Measurements from ENCODE around the gene PTPRN2.

DNA sequence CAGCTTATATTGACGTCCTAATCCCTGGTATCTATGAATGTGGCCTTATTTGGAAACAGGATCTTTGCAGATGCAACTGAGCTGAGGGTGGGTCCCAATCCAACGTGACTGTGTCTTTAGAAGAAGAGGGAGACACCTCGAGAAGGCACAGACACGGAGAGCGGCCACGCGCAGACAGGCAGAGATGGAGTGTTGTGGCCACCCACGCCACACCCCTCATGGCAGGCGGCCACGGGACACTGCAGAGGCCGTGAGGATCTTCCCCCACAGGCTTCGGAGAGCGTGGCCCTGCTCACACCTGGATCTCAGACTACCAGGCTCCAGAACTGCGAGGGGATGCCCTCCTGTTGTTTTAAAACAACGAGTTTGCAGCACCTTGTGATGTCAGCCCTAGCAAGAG is 1005.9 kb downstream of the PTPRN2 start:
- TF ChIP-seq SUZ12 (IDR thresholded peaks at IDR 0.05) = no peak
- TF ChIP-seq SP1 (IDR thresholded peaks at IDR 0.05) = no peak
- TF ChIP-seq BHLHE40 (IDR thresholded peaks at IDR 0.05; ENCODE audit: borderline replicate concordance) = no peak
- TF ChIP-seq FOXM1 (IDR thresholded peaks at IDR 0.05; ENCODE audit: borderline replicate concordance) = no peak
- no peak for TF ChIP-seq FOXA1 (IDR thresholded peaks at IDR 0.05)
- TF ChIP-seq LEF1 (IDR thresholded peaks at IDR 0.05; ENCODE audit: borderline replicate concordance) = no peak
- TF ChIP-seq, protein P1, sequence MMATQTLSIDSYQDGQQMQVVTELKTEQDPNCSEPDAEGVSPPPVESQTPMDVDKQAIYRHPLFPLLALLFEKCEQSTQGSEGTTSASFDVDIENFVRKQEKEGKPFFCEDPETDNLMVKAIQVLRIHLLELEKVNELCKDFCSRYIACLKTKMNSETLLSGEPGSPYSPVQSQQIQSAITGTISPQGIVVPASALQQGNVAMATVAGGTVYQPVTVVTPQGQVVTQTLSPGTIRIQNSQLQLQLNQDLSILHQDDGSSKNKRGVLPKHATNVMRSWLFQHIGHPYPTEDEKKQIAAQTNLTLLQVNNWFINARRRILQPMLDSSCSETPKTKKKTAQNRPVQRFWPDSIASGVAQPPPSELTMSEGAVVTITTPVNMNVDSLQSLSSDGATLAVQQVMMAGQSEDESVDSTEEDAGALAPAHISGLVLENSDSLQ (IDR thresholded peaks at IDR 0.05) = no peak
- TF ChIP-seq FOXK2 (IDR thresholded peaks at IDR 0.05) = no peak
- no peak for TF ChIP-seq ELF4 (IDR thresholded peaks at IDR 0.05)
- no peak for TF ChIP-seq L3MBTL2 (conservative IDR thresholded peaks at IDR 0.05)
- TF ChIP-seq CTBP1 (IDR thresholded peaks at IDR 0.05; ENCODE audit: borderline replicate concordance) = no peak
- no peak for TF ChIP-seq NFRKB (IDR thresholded peaks at IDR 0.05)
